GM12875 (cell line): ENCODE data around the gene GRIK3.
"Not testable (repeated sequence)": the region's sequence is repeated elsewhere in the genome, so short reads cannot be mapped to it uniquely, and the experiment has no call there.

Experiments used
- H3K4me3 ChIP-seq: one replicate; pipeline ENCODE4 v1.5.1; 2011; ENCODE audit warnings: low read depth, low read length, control low read depth
- CTCF ChIP-seq: IDR thresholded peaks from 2 replicates; pipeline ENCODE4 v1.5.1; 2011; ENCODE audit warnings: low read depth, mild to moderate bottlenecking, control low read depth, inconsistent platforms, low read length, moderate library complexity, borderline replicate concordance; ENCODE audit not compliant: insufficient read depth

The GRIK3 gene

GRCh38 chr1:36771240-36771639, 263.1 kb downstream of the GRIK3 start:
- H3K4me3 ChIP-seq: no peak overlapping the region
- TF ChIP-seq CTCF: no peak

- no peak for TF ChIP-seq CTCF
- H3K4me3 ChIP-seq: no peak overlapping the region
Measured at GRCh38 chr1:36769886-36770830, 264.2 kb downstream of the GRIK3 start.

GRCh38 chr1:36768486-36769178, 265.7 kb downstream of the GRIK3 start:
- TF ChIP-seq CTCF: no peak
- H3K4me3 ChIP-seq: no peak overlapping the region

GRCh38 chr1:36767429-36767828, 266.9 kb downstream of the GRIK3 start:
- H3K4me3 ChIP-seq: not testable (repeated sequence)

GRCh38 chr1:36766481-36766880, 267.8 kb downstream of the GRIK3 start:
- no peak for TF ChIP-seq CTCF
- no peak overlapping the region for H3K4me3 ChIP-seq

- no peak for TF ChIP-seq CTCF
- H3K4me3 ChIP-seq: no peak overlapping the region
Measured at GRCh38 chr1:36765785-36766300, 268.5 kb downstream of the GRIK3 start.

GRCh38 chr1:36764798-36765197, 269.5 kb downstream of the GRIK3 start:
- TF ChIP-seq CTCF: no peak
- H3K4me3 ChIP-seq: no peak overlapping the region
